Skeletal muscle satellite cell (primary cell): ENCODE results near the gene DNAL4.

Experiments
- H3K27me3 ChIP-seq: 2 replicates; pipeline ENCODE4 v1.7.0; 2013; ENCODE audit warnings: low read length; ENCODE audit not compliant: control insufficient read depth, insufficient read depth
- H3K36me3 ChIP-seq: 2 replicates; pipeline ENCODE4 v1.7.0; 2013; ENCODE audit warnings: mild to moderate bottlenecking, control low read depth, low read length; ENCODE audit not compliant: insufficient read depth
- H3K4me1 ChIP-seq: 2 replicates; pipeline ENCODE4 v1.7.0; 2013; ENCODE audit warnings: low read length; ENCODE audit not compliant: control insufficient read depth, insufficient read depth
- H3K4me2 ChIP-seq: 2 replicates; pipeline ENCODE4 v1.7.0; 2013; ENCODE audit warnings: mild to moderate bottlenecking, low read length
- H3K4me3 ChIP-seq: 2 replicates; pipeline ENCODE4 v1.7.0; 2013; ENCODE audit warnings: low read length
- H3K9ac ChIP-seq: 2 replicates; pipeline ENCODE4 v1.7.0; 2013; ENCODE audit warnings: mild to moderate bottlenecking, low read depth, low read length, moderate library complexity
- H3K9me3 ChIP-seq: replicated peaks from 2 replicates; pipeline ENCODE4 v1.7.0; 2013; ENCODE audit warnings: mild to moderate bottlenecking, control low read depth, low read length

Gene DNAL4

GRCh38 chr22:38742176-38742942, 51.6 kb downstream of the DNAL4 start:
- Histone ChIP-seq H3K27me3 (no peaks in the 10 kb centered on the region), H3K9ac (no peak overlapping the region), H3K4me2 (no peak overlapping the region), H3K4me3 (no peak overlapping the region), H3K36me3 (peaks cover 81% of the 10 kb centered on the region), H3K9me3 (no peaks in the 10 kb centered on the region), H3K4me1 (peaks cover 3% of the 10 kb centered on the region)

GRCh38 chr22:38741576-38741975, 52.4 kb downstream of the DNAL4 start:
- Histone ChIP-seq H3K9ac (no peak overlapping the region), H3K4me2 (no peak overlapping the region), H3K4me3 (no peak overlapping the region), H3K9me3 (no peaks in the 10 kb centered on the region), H3K27me3 (no peaks in the 10 kb centered on the region), H3K4me1 (peaks cover 3% of the 10 kb centered on the region), H3K36me3 (peaks cover 89% of the 10 kb centered on the region)

GRCh38 chr22:38741166-38741565, 52.8 kb downstream of the DNAL4 start:
- H3K27me3 ChIP-seq, result no peaks in the 10 kb centered on the region
- H3K36me3 ChIP-seq, result peaks cover 89% of the 10 kb centered on the region
- no peaks in the 10 kb centered on the region for H3K9me3 ChIP-seq
- H3K4me2 ChIP-seq, result no peak overlapping the region
- peaks cover 3% of the 10 kb centered on the region for H3K4me1 ChIP-seq
- no peak overlapping the region for H3K9ac ChIP-seq
- H3K4me3 ChIP-seq, result no peak overlapping the region

GRCh38 chr22:38740754-38741153, 53.2 kb downstream of the DNAL4 start:
- peaks cover 3% of the 10 kb centered on the region for H3K4me1 ChIP-seq
- no peak overlapping the region for H3K9ac ChIP-seq
- peaks cover 89% of the 10 kb centered on the region for H3K36me3 ChIP-seq
- no peaks in the 10 kb centered on the region for H3K27me3 ChIP-seq
- H3K4me2 ChIP-seq, result no peak overlapping the region
- no peaks in the 10 kb centered on the region for H3K9me3 ChIP-seq
- no peak overlapping the region for H3K4me3 ChIP-seq

- Histone ChIP-seq H3K4me2 (no peak overlapping the region), H3K9ac (no peak overlapping the region), H3K4me3 (no peak overlapping the region), H3K36me3 (peaks cover 89% of the 10 kb centered on the region), H3K9me3 (no peaks in the 10 kb centered on the region), H3K4me1 (peaks cover 3% of the 10 kb centered on the region), H3K27me3 (no peaks in the 10 kb centered on the region)
Observed at GRCh38 chr22:38740116-38740723, 53.7 kb downstream of the DNAL4 start.

GRCh38 chr22:38739300-38740055, 54.5 kb downstream of the DNAL4 start:
- no peak overlapping the region for H3K4me2 ChIP-seq
- H3K36me3 ChIP-seq, result peaks cover 88% of the 10 kb centered on the region
- no peak overlapping the region for H3K4me3 ChIP-seq
- H3K9me3 ChIP-seq, result no peaks in the 10 kb centered on the region
- H3K9ac ChIP-seq, result no peak overlapping the region
- H3K27me3 ChIP-seq, result no peaks in the 10 kb centered on the region
- peaks cover 3% of the 10 kb centered on the region for H3K4me1 ChIP-seq

- no peaks in the 10 kb centered on the region for H3K9me3 ChIP-seq
- H3K36me3 ChIP-seq, result peaks cover 95% of the 10 kb centered on the region
- peaks cover 10% of the 10 kb centered on the region for H3K4me1 ChIP-seq
Observed at GRCh38 chr22:38738475-38739070, 55.4 kb downstream of the DNAL4 start.

GRCh38 chr22:38737302-38738060, 56.5 kb downstream of the DNAL4 start:
- Histone ChIP-seq H3K9me3 (no peaks in the 10 kb centered on the region), H3K4me3 (no peak overlapping the region), H3K36me3 (peaks cover 93% of the 10 kb centered on the region), H3K4me2 (no peak overlapping the region), H3K27me3 (no peaks in the 10 kb centered on the region), H3K9ac (no peak overlapping the region), H3K4me1 (peaks cover 11% of the 10 kb centered on the region)

More at GRCh38 chr22:38738475-38739070, 55.4 kb downstream of the DNAL4 start:
- no peak overlapping the region for H3K4me3 ChIP-seq
- H3K27me3 ChIP-seq, result no peaks in the 10 kb centered on the region
- H3K9ac ChIP-seq, result no peak overlapping the region
- no peak overlapping the region for H3K4me2 ChIP-seq

- no peak overlapping the region for H3K4me2 ChIP-seq
- H3K4me3 ChIP-seq, result no peak overlapping the region
- peaks cover 11% of the 10 kb centered on the region for H3K4me1 ChIP-seq
- H3K27me3 ChIP-seq, result no peaks in the 10 kb centered on the region
- no peaks in the 10 kb centered on the region for H3K9me3 ChIP-seq
- H3K9ac ChIP-seq, result no peak overlapping the region
- peaks cover 85% of the 10 kb centered on the region for H3K36me3 ChIP-seq
Observed at GRCh38 chr22:38736257-38736570, 57.7 kb downstream of the DNAL4 start.

GRCh38 chr22:38735465-38736256, 58.3 kb downstream of the DNAL4 start:
- Histone ChIP-seq H3K4me1 (peaks cover 11% of the 10 kb centered on the region), H3K27me3 (no peaks in the 10 kb centered on the region), H3K9ac (no peak overlapping the region), H3K4me2 (no peak overlapping the region), H3K36me3 (peaks cover 84% of the 10 kb centered on the region), H3K4me3 (no peak overlapping the region), H3K9me3 (no peaks in the 10 kb centered on the region)
